MCF 10A (cell line): ENCODE measurements around the gene OR2T33. TPM values are rescaled to one million over a fixed set of nuclear protein-coding genes. Genes with fewer than 3 reads are reported as not detected.
"Not testable (repeated sequence)": the region's sequence is repeated elsewhere in the genome, so short reads cannot be mapped to it uniquely, and the experiment has no call there.

ENCODE experiments used
- BruUV-seq: library from RNA; stranded (reverse); fragments of 400-500 nt; replicated peaks from 2 replicates; lab custom pipeline; 2021; lab: Mats Ljungman, UMichigan
- CTCF ChIA-PET: fragments of 300-600 bp; sonication (Branson Sonifier 250); formaldehyde crosslinking; extraction: SDS; loops from one replicate; lab custom pipeline; 2021; ENCODE audit warnings: antibody characterized with exemption, inconsistent platforms; lab: Yijun Ruan, JAX
- POLR2A ChIA-PET: fragments of 300-600, 350-650 bp; sonication (Branson Sonifier 250); formaldehyde crosslinking; extraction: SDS; loops from one replicate; lab custom pipeline; 2020; ENCODE audit warnings: antibody characterized with exemption, inconsistent platforms; lab: Yijun Ruan, JAX
- DNase-seq: peaks from one replicate; pipeline ENCODE4 v3.0.0-alpha.2; 2018; ENCODE audit not compliant: unreplicated experiment
- H3K27ac Mint-ChIP-seq: one replicate; pipeline ENCODE4 v1.8.0; 2022; ENCODE audit warnings: mild to moderate bottlenecking, low read depth, mixed read lengths; ENCODE audit not compliant: unreplicated experiment
- H3K27me3 Mint-ChIP-seq: one replicate; pipeline ENCODE4 v1.8.0; 2022; ENCODE audit warnings: mixed read lengths; ENCODE audit not compliant: insufficient read depth, unreplicated experiment
- H3K36me3 Mint-ChIP-seq: one replicate; pipeline ENCODE4 v1.8.0; 2022; ENCODE audit warnings: mild to moderate bottlenecking, moderate library complexity, mixed read lengths; ENCODE audit not compliant: insufficient read depth, unreplicated experiment
- H3K4me1 Mint-ChIP-seq: one replicate; pipeline ENCODE4 v1.8.0; 2022; ENCODE audit warnings: mixed read lengths; ENCODE audit not compliant: insufficient read depth, unreplicated experiment
- H3K4me3 Mint-ChIP-seq: one replicate; pipeline ENCODE4 v1.8.0; 2022; ENCODE audit warnings: mild to moderate bottlenecking, moderate library complexity, mixed read lengths; ENCODE audit not compliant: unreplicated experiment
- H3K9me3 Mint-ChIP-seq: one replicate; pipeline ENCODE4 v1.8.0; 2022; ENCODE audit warnings: mixed read lengths; ENCODE audit not compliant: unreplicated experiment
- CTCF ChIP-seq: fragments of 200-600 bp; IDR thresholded peaks from one replicate; pipeline ENCODE4 v1.8.0; 2022; ENCODE audit warnings: antibody characterized with exemption, mild to moderate bottlenecking; ENCODE audit not compliant: unreplicated experiment
- intact Hi-C: fragments of 100-400 bp; cut with micrococcal nuclease; formaldehyde crosslinking; loops from 2 replicates; pipeline ENCODE4 v1.14.1; 2022
- total RNA-seq: library from RNA; stranded (reverse); gene quantifications from 2 replicates; pipeline ENCODE4 v1.2.3, GENCODE V29; 2022

OR2T33 gene
- total RNA-seq, 1 experiment from 2014 or later = not detected

- ChIA-PET CTCF (no interaction called here), POLR2A (no interaction called here)
- no TSS peak for BruUV-seq
- Mint-ChIP-seq H3K27ac (no peak overlapping the region), H3K9me3 (no peaks in the 10 kb centered on the region), H3K36me3 (no peaks in the 10 kb centered on the region), H3K27me3 (no peaks in the 10 kb centered on the region), H3K4me1 (no peaks in the 10 kb centered on the region), H3K4me3 (no peak overlapping the region)
- no peak for DNase-seq
- no peak for TF ChIP-seq CTCF
- intact Hi-C loops = no loop called here
Observed at GRCh38 chr1:248306103-248306502, 28.3 kb upstream of the OR2T33 start.

- H3K27ac Mint-ChIP-seq, H3K27me3 Mint-ChIP-seq, H3K9me3 Mint-ChIP-seq, H3K36me3 Mint-ChIP-seq, DNase-seq, H3K4me1 Mint-ChIP-seq, POLR2A ChIA-PET, CTCF ChIA-PET, BruUV-seq, intact Hi-C loops, H3K4me3 Mint-ChIP-seq: not testable (repeated sequence)
Observed at GRCh38 chr1:248305672-248306071, 27.9 kb upstream of the OR2T33 start.

GRCh38 chr1:248303324-248303723, 25.5 kb upstream of the OR2T33 start, which contains the start of gene OR2T12:
Gene OR2T12 (minus strand): TSS chr1:248303424. CDS start chr1:248295578, 7,846 bp downstream.
- H3K9me3 Mint-ChIP-seq = peaks cover 8% of the 10 kb centered on the region
- TF ChIP-seq CTCF = no peak
- no peak within 1 kb of the TSS for H3K4me3 Mint-ChIP-seq
- intact Hi-C loops = no loop called here
- H3K4me1 Mint-ChIP-seq = no peaks in the 10 kb centered on the region
- CTCF ChIA-PET = interaction anchor here (0.5 to 0.6 kb wide), 2 partner anchors 1380 to 1852 kb away, joined by 3 read pairs; no protein-coding TSS in a partner anchor
- no peaks in the 10 kb centered on the region for H3K27me3 Mint-ChIP-seq
- BruUV-seq = no TSS peak
- H3K36me3 Mint-ChIP-seq = no peaks in the 10 kb centered on the region
- no peak within 1 kb of the TSS for H3K27ac Mint-ChIP-seq
- POLR2A ChIA-PET = no interaction called here
- no peak for DNase-seq

- Mint-ChIP-seq H3K27me3 (no peaks in the 10 kb centered on the region), H3K4me3 (no peak overlapping the region), H3K36me3 (no peaks in the 10 kb centered on the region), H3K9me3 (peaks cover 6% of the 10 kb centered on the region), H3K27ac (no peak overlapping the region), H3K4me1 (no peaks in the 10 kb centered on the region)
- BruUV-seq = no TSS peak
- intact Hi-C loops = no loop called here
- ChIA-PET POLR2A (no interaction called here), CTCF (interaction anchor here (0.6 kb wide), 1 partner anchor 36 kb away, joined by 5 read pairs; no protein-coding TSS in a partner anchor)
- TF ChIP-seq CTCF = no peak
- DNase-seq = no peak
Observed at GRCh38 chr1:248288391-248288790, 10.6 kb upstream of the OR2T33 start.

GRCh38 chr1:248273225-248273624, 4.6 kb downstream of the OR2T33 start:
- H3K4me1 Mint-ChIP-seq, H3K9me3 Mint-ChIP-seq, H3K27ac Mint-ChIP-seq, intact Hi-C loops, CTCF ChIA-PET, DNase-seq, H3K36me3 Mint-ChIP-seq, H3K4me3 Mint-ChIP-seq, BruUV-seq, H3K27me3 Mint-ChIP-seq: not testable (repeated sequence)
- POLR2A ChIA-PET = interaction anchor here (0.6 kb wide), 1 partner anchor 1706 kb away, joined by 4 read pairs; no protein-coding TSS in a partner anchor
